Measurements from ENCODE around the gene PUM1.
A peak's percentile ranks its signal among the peaks of the same experiment; 100 is the strongest.

PUM1 gene

DNA sequence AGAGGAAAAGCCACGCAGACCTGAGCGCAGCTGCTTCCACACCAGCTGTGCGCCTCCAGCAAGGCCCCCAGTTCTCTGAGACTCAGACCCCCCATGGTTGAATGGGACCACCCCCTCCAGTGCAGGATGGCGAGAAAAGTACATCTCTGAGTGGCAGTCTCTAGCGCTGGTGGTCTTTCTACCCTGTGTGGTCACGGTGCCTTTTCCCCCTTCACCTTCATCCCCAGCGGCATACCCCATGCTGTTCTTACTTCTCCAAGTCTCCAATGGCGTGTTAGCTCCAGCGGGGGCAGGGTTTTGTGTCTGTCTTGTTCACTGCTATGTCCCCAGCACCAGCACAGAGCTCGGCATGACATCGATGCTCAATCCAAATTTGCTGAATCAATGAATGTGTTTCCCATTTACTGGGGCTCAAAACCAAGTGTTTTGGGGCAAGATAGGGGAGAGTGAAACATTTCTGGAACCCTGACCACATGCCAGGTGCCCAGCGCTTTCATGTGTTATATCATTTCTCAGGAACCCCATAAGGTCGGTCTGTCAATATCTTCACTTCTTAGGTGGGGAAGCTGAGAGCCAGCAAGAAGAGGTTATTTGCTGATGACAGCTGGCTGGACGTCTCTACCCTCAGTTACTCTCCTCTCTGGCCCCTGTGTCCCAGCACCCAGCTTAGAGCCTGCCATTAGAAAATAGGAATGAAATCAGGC, 156.0 kb downstream of the PUM1 start:
- TF ChIP-seq, protein P1, sequence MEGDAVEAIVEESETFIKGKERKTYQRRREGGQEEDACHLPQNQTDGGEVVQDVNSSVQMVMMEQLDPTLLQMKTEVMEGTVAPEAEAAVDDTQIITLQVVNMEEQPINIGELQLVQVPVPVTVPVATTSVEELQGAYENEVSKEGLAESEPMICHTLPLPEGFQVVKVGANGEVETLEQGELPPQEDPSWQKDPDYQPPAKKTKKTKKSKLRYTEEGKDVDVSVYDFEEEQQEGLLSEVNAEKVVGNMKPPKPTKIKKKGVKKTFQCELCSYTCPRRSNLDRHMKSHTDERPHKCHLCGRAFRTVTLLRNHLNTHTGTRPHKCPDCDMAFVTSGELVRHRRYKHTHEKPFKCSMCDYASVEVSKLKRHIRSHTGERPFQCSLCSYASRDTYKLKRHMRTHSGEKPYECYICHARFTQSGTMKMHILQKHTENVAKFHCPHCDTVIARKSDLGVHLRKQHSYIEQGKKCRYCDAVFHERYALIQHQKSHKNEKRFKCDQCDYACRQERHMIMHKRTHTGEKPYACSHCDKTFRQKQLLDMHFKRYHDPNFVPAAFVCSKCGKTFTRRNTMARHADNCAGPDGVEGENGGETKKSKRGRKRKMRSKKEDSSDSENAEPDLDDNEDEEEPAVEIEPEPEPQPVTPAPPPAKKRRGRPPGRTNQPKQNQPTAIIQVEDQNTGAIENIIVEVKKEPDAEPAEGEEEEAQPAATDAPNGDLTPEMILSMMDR (IDR thresholded peaks at IDR 0.05; ENCODE audit: low read depth, low read length, missing control alignments): no peak
- no peaks in the 10 kb centered on the region for H3K36me3 ChIP-seq (replicated peaks)
- peak overlapping the region; percentile 47 for H3K4me3 ChIP-seq (ENCODE audit: low read depth, low read length)
- in situ Hi-C loops (cut with HindIII; ENCODE audit: low pct_ligation_motif_present, low sequenced_read_pairs): loop anchor here (5.0 kb wide), 1 partner anchor 107 kb away; no protein-coding TSS in a partner anchor
- no peaks in the 10 kb centered on the region for H3K27me3 ChIP-seq (replicated peaks)
- no peak for DNase-seq
- H3K27ac ChIP-seq: no peak overlapping the region

DNA sequence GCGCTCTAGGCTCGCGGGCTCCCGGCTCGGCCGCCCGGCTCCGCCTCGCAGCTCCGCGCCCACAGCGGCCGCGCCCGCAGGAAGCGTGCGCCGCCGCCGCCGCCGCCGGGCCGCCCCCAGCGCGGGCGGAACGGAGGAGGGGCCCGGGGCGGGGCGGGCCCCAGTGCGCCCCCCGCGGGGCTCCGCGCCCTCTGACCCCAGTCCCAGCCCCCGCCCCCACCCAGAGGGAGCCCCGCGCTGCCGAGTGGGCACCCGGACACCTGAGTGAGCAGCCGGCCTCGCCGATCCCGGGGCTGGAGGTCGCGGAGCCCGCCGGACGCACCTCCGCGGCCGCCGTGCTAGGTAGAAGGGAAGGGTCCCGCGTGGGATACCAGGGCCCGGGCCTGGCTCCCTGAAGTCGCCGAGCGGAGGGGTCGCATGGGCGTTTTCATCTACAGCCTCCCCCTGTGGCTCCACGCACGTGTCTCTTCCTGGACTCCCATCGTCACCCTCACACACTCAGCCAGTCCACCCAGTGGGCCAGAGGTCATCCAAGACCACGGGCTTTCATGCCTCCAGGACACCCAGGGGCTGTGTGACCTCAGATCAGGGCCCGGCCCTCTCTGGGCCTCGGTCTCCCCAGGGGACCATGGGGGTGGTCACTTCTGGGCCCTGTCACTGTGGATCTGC, 156.7 kb downstream of the PUM1 start, which contains the start of gene SDC3:
SDC3 (minus strand) TSS at position 63 of the 669 bp plus-strand sequence. CDS start 172 bp downstream, outside the sequence.
- H3K4me3 ChIP-seq (ENCODE audit: low read depth, low read length): peak within 1 kb of the TSS; percentile 52
- H3K27ac ChIP-seq: no peak within 1 kb of the TSS
- in situ Hi-C loops (cut with HindIII; ENCODE audit: low pct_ligation_motif_present, low sequenced_read_pairs): no loop called here
- DNase-seq: no peak
- TF ChIP-seq, protein P1 (IDR thresholded peaks at IDR 0.05; ENCODE audit: low read depth, low read length, missing control alignments): no peak
- H3K36me3 ChIP-seq (replicated peaks): no peaks in the 10 kb centered on the region
- no peaks in the 10 kb centered on the region for H3K27me3 ChIP-seq (replicated peaks)

DNA sequence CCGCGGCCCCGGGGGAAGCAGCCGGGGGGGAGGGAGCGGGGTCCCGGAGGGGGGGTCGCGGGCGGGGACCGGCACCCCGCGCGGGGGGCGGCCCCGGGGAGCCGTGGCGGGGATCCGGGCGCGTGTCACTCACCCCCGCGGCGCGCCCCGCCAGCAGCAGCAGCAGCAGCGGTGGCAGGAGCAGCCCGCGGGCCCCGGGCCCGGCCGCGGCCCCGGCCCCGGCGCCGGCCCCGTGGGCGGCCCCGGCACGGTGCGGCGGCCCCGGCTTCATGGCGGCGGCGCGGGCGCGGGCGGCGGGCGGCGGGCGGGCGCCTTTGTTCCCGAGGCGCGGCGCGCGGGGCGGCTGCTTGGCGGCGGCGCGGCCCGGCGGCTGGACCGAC, 157.2 kb downstream of the PUM1 start:
- Histone ChIP-seq H3K27ac (no peak overlapping the region), H3K27me3 (replicated peaks) (no peaks in the 10 kb centered on the region), H3K4me3 (ENCODE audit: low read depth, low read length) (peak overlapping the region; percentile 52), H3K36me3 (replicated peaks) (no peaks in the 10 kb centered on the region)
- DNase-seq: no peak
- TF ChIP-seq, protein P1 (IDR thresholded peaks at IDR 0.05; ENCODE audit: low read depth, low read length, missing control alignments): no peak
- in situ Hi-C loops (cut with HindIII; ENCODE audit: low pct_ligation_motif_present, low sequenced_read_pairs): no loop called here

DNA sequence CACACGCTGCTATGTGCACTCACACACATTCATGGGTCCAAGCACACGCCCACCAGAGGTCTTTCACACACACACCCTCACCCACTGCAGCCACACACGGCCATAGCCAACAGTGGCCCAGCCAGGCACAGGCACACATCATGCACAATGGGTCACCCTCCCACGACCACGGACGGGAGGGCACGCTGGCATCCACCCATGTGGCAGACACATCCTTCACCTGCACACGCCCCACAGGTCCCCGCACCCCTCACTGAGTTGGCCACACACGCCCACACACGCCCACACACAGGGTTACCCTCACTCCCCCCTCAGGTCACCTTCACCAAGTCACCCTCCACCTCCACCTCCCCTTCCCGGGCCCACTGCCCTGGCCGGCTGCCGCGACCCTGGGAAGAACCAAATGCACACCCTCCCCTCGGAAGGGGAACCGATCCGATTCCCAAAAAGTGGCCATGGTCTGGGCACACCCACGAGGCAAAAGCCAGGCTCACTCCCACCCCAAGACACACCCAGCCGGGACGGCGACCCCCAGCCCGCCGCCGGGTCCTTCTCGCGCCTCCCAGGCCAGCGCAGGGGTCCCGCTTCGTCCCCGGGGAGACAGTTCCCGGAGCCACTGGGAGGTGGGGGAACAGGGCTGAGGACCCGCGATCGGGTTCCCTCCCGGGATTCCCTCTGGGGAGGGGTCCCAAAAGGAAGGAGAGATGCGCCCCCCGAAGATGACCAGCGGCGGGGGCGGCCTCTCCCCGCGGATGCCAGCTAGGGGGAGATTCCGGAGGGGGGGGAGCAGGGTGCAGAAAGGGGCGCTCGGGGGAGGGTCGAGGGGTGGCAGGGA, 157.8 kb downstream of the PUM1 start:
- TF ChIP-seq, protein P1 (IDR thresholded peaks at IDR 0.05; ENCODE audit: low read depth, low read length, missing control alignments): no peak
- in situ Hi-C loops (cut with HindIII; ENCODE audit: low pct_ligation_motif_present, low sequenced_read_pairs): no loop called here
- H3K27ac ChIP-seq: no peak overlapping the region
- DNase-seq: no peak
- H3K27me3 ChIP-seq (replicated peaks): no peaks in the 10 kb centered on the region
- no peaks in the 10 kb centered on the region for H3K36me3 ChIP-seq (replicated peaks)
- peak overlapping the region; percentile 52 for H3K4me3 ChIP-seq (ENCODE audit: low read depth, low read length)

DNA sequence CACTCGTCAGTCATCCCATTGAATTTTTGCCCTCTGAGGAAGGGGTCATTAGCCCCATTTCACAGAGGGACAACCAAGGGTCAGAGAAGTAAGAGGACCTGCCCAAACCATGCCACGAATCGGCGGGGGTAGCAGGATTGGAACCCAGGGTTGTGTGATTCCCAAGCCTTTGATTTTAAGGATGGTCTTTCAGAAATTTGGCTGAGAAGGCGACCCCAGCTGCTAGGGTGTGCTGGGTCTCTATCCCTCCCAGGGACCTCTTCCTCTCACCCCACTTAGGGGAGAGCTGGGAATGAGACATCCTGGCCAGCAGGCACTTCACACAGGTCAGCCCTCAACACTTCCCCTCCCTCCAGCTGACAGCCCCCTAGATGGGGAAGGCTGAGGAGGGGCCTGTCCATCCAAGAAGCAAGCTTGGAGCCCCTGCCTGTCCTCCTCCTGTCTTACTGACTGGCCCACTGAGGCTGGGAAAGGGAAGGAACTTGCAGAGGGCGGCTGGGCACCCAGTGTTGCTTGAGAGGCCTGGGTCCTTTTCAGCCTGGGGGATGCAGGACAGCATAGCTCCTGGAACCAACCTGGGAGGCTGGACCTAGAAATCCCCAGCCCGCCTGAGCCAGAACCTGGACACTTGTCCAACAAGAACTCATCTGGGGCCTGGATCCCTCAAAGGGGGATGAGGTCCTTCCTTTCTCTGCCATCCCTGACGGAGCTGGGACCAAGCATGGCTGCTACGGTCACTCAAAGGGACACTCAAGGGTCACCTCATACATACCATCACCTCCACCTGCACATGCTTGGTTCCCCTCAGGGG, 158.7 kb downstream of the PUM1 start:
- H3K36me3 ChIP-seq (replicated peaks): no peaks in the 10 kb centered on the region
- no peak for DNase-seq
- H3K4me3 ChIP-seq (ENCODE audit: low read depth, low read length): peak overlapping the region; percentile 52

More for the DNA sequence above, 158.7 kb downstream of the PUM1 start:
- in situ Hi-C loops (cut with HindIII; ENCODE audit: low pct_ligation_motif_present, low sequenced_read_pairs): no loop called here
- TF ChIP-seq, protein P1 (IDR thresholded peaks at IDR 0.05; ENCODE audit: low read depth, low read length, missing control alignments): no peak
- Histone ChIP-seq H3K27me3 (replicated peaks) (no peaks in the 10 kb centered on the region), H3K27ac (no peak overlapping the region)

Data from brain microvascular endothelial cell (primary cell).